HG03025 (cell line): ENCODE results near the gene HOXD9.

Experiments
- ATAC-seq: cut with Tn5 transposase; IDR thresholded peaks from one replicate; pipeline ENCODE4 v1.9.1; 2021; ENCODE audit warnings: mild to moderate bottlenecking, moderate library complexity; ENCODE audit not compliant: unreplicated experiment, low FRiP score

The HOXD9 gene

GRCh38 chr2:176122052-176122682, 352 bp upstream of the HOXD9 start:
- no peak for ATAC-seq

- no peak for ATAC-seq
Observed at GRCh38 chr2:176123411-176124109, 1.0 kb downstream of the HOXD9 start.

GRCh38 chr2:176124110-176124946, 1.8 kb downstream of the HOXD9 start:
- no peak for ATAC-seq

- ATAC-seq: no peak
Observed at GRCh38 chr2:176124947-176125771, 2.6 kb downstream of the HOXD9 start.

GRCh38 chr2:176125772-176126054, 3.2 kb downstream of the HOXD9 start:
- ATAC-seq: no peak

- ATAC-seq: no peak
Observed at GRCh38 chr2:176126929-176127773, 4.6 kb downstream of the HOXD9 start.

- ATAC-seq: no peak
Observed at GRCh38 chr2:176127774-176128072, 5.2 kb downstream of the HOXD9 start.

- ATAC-seq: no peak
Observed at GRCh38 chr2:176128172-176128981, 5.9 kb downstream of the HOXD9 start.

GRCh38 chr2:176128982-176129796, 6.7 kb downstream of the HOXD9 start, which contains the start of gene HOXD8:
TSS of gene HOXD8 (plus strand) at chr2:176129705. CDS start at chr2:176130367, 662 bp downstream.
- ATAC-seq: no peak

- ATAC-seq: no peak
Observed at GRCh38 chr2:176129813-176130146, 7.3 kb downstream of the HOXD9 start.

- ATAC-seq: no peak
Observed at GRCh38 chr2:176130147-176130956, 7.8 kb downstream of the HOXD9 start.

GRCh38 chr2:176130957-176131847, 8.7 kb downstream of the HOXD9 start:
- no peak for ATAC-seq

GRCh38 chr2:176131848-176132158, 9.3 kb downstream of the HOXD9 start:
- ATAC-seq: no peak

- ATAC-seq: no peak
Observed at GRCh38 chr2:176132205-176133171, 10.0 kb downstream of the HOXD9 start.

GRCh38 chr2:176133389-176133788, 10.9 kb downstream of the HOXD9 start:
- ATAC-seq: no peak

GRCh38 chr2:176134035-176134434, 11.5 kb downstream of the HOXD9 start:
- no peak for ATAC-seq
